ENCODE data around the gene ADCY5.
"Not testable (repeated sequence)": the region's sequence is repeated elsewhere in the genome, so short reads cannot be mapped to it uniquely, and the experiment has no call there.

The ADCY5 gene

DNA sequence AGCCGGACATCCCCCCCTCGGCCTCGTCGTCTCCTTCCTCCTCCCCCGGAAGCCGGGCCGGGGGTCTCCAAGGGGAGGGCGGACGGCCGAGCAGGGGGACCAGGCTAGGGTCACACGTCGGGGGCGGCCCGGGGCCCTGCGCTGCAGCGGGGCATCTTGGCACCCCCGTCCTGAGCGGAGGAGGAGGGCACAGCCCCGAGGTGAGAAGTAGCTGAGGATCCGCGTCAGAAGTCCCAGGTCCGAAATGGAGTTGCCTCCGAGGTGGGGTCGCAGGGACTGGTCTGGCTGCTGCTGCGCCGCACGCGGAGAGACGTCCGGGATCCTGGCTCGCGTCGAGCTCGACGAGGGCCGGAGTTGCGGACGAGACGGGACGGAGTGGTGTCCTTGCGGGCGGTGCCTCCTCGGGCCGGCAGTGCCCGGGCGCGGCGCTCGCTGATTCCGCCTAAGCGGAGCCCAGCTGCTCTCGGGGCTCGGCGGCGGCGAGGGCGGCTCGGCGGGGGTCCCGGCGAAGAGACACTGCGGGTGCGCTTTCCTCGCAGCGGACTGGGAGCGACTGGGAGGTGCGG lies at the start of gene ADCY5:
TSS of gene ADCY5 (minus strand) at position 555 of the 566 bp plus-strand sequence. CDS start at position 10, 545 bp downstream.
- no peak for DNase-seq

DNA sequence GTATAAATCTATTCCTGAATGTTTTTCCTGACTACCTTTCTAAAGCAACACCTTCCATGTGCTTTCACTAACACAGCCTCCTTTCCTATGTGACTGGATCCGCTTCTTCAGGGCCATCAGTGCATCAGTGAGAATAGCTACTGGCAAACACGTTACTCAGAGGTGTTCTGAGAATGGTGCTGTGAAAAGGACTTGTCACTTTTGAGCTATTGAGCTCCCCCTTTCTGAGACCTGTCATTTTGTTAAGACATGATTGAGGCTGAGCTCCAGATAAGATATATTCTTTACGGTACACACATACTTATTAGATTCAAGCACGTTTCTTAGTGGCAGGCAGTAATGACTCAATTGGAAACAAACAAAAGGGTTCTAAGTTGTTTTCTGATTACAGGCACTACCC lies 45.0 kb upstream of the ADCY5 start:
- no peak for DNase-seq

DNA sequence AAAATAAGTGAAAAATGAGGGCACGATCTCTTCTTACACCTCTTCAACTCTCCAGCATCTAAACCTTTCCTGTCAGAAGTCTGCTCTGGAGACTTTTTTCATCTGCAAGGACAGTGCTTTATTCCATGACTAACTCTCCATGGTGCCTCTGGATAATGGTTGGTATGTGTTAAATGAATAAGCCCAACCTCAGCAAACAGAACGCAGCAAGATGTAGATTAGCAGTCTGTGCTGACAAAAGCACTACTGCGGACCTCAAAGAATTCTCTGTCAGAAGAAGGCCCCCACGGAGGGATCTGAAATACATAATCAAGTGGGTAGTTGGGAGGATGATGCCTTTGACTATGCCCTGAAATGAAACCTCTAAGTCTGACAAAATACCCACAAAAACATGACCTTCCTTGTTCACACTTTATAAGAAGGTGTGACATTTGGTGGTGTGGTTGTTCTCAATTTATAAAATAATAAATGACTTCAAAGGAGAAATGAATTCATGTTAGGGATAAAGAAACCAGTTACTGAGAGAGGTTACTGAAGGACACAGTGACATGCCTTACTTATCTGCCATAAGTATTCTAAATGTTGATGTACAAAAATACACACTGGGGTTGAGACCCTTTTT lies 43.2 kb upstream of the ADCY5 start:
- no peak for DNase-seq

DNA sequence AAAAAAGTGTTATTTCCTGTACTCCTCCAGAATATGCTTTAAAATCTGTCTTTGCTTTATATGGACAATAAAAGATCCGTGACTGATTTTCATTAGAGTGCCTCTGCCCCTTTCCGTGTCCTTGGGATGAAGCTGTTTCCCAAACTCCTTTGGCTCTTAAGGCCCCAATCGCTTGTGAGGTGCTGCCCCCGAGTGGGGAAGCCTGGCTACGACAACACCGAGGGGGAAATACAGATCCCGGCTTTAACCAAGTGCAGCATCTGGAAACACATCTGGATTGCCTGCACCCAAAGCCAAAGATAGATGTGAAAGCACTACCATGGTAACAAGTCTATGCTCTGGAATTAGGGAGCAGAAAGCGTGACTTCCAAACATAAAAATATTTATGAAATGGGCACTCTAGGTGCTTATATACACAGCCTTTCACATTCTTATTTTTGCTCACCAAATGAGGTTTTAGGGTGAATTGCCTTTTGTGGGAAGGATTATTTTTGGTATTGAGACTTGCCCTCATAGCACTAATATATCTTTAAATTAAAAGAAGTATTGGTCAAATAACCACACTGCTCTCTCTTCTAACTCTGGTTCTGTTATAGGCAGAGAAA lies 40.6 kb upstream of the ADCY5 start:
- peak; percentile 86 for DNase-seq

DNA sequence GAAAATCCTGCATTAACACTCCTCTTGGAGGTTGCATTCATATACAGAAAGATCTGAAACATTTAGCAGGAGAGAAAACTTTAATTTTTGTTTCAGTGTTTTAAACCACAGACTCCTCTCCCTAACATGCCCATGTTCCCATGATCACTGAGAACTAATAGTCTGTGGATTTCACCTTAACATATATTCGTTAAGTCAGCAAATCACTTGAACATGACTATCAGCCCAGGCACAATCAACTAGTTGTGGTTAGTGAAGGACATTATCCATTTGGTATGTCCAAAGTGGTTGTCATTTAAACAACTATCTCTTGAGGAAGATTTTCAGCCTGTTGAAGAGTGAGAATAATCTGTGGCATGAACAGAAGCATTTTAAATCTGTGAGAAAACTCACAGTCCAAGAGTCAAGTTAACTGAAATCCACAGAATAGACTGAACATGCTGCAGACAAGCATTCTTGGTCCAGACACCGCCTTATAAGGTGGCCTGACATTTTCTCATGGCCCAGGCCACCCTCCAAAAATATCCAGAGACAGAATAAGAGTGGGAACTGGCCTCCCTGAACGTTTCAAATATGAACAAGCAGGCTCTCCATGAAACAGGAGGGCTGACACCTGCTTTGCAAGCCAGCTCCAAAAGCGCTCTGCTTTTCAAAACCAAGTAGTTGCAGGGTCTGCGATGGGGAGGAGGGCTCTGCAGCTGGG lies 39.9 kb upstream of the ADCY5 start:
- DNase-seq = no peak

DNA sequence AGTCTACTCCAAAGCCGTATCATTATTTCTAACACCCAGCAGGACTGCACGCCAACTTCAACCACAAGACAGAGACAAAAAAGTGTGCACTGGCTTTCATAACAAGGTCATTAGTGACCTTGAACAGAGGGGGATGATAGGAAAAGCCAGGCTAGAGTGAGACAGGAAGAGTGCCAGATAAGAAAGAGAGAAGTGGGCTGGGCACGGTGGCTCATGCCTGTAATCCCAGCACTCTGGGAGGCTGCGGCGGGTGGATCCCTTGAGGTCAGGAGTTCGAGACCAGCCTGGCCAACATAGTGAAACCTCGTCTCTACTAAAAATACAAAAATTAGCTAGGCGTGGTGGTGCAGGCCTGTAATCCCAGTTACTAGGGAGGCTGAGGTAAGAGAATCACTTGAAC lies 38.2 kb upstream of the ADCY5 start:
- DNase-seq = not testable (repeated sequence)

DNA sequence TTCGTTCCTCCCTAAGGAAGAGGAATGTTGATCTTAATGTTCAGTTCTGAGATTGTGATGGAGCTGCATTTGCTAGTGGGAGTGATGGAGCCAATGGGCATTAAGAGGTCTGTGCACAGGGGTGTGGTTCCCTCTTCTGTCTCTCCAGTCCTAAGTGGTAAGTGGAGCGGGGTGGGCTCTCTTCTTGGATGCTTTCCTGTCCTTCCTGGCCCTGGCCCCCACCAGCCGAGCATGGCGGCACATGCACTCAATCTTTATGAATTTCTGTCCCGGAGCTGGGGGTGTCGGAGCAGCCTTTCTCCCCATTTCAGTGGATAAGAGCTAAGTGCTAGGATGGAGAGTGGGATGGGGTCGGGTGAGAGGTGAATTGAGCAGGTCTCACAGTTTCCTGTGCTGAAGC lies 37.6 kb upstream of the ADCY5 start:
- no peak for DNase-seq

DNA sequence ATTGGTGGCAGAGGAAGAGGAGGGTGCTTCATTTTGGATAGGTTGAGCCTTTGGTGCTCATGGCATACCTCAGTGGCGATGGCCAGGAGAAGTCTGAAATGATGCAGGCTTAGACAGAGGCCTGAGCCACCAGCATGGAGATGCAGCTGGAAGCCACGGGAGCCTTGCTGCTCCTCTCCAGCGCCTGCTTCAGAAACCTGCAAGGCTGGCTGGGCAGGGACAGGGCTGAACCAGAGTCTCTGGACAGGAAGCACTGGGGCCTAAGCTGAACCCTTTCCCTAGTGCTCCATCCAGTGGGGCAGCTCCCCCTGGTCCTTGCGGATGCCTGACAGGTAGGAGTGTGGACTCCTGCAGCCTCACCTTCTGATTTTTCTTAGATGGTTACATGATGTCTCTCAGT lies 36.7 kb upstream of the ADCY5 start:
- DNase-seq = no peak

DNA sequence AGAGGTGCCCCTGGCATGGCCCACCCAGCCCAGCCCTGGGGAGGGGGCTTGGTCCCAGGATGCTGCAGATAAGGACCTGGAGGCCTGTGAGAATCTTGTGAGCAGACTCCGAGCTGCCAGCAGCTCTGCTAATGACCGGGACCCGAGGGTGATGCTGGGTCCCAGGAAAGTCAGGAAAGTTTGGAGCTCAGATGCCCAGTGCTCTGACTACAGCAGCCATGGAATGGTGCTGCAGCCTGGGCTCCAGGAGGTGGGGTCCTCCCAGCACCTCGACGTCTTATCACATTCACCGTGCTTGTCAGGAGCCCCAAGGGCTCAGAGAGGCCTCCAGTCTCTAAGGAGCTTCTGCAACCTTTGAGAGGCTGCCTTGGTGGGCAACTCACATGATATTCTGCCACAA lies 34.3 kb upstream of the ADCY5 start:
- no peak for DNase-seq

DNA sequence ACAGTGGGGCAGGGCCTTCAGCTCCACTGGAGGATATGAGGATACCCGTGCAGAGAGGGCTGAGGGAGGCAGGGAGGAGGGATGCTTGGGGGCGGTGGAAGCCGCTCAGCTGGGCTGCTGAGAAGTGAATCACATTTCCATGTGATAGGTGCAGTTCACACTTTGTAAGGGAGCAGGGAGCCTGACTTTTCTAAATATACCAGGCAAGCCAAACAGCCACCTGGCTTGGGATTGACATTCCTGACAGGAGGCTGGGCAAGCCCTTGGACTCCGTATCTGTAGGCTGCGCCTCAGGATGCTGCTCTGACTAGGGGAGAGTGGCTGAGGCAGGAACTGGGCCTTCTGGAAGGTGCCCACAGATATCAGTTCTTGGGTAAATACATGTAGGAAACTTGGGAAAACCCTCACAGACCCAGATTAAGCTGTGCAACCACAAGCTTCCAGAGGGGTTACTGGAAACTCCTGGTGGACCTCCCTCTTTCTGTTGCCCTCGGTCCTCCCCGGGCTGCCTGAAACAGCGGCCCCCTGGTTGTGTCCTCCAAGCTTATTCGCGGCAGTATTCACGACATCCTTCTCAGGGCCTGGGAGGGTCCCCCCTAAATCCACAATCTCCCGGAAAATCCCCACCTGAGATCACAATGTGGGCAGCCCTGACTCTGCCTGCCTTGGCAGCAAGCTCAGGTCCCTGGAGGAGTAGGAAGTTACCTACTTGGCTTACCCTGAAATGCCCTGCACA lies 33.0 kb upstream of the ADCY5 start:
- no peak for DNase-seq

DNA sequence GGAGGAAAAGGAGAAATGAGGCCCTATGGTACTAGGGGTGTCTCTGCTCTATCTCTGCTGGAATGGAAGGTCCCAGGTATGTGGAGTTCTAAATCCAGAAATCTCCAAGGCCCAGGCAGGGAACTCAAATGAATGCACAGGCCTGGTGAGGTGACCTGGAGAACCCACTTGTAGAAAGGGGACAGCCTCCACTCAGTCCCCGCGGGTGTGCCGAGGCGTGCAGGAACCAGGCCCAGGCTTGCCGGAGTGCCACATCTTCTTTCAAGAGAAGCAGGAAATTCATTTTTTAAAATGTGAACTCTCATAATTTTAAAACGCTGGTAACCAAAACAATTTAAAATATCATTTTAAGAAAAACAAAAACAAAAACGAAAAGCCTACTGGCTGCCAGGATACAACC lies 32.2 kb upstream of the ADCY5 start:
- DNase-seq = no peak

DNA sequence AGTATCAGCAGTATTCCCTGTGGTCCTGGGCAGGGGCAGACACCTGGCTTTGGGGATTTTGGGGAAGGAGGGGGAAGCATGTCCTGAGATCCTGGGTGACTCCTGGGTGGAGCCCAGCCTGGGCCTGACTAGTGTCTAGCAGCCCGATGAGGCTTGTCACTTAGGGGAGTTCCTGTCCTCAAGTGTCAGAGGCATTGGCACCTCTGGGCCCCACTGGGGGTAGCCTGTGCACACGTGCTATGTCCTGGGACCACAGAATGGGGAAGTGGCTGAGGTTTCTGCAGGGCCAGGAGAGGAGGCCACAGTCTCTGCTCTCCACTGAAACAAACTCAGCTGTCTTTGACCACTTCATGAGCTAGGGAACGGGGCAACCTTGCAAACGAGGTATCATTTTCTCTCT lies 31.5 kb upstream of the ADCY5 start:
- DNase-seq = no peak

DNA sequence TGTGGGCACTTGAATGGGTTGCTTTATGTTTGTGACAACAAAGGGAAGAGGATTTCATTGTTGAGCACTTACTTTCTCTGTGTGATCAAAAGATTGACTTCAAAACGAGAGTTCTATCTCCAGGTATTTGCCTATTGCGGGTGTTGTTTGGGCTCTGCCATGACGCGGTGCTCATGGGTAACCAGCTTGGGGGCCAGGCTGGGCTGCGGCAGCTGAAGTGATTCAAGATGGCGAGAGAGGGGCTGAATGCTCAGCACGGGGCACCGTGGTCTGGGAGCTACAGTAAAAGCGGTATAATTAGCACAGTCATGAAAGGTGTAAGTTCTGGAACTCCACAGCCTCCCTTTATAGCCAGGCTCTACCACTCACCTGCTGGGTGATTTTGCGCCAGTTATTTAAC lies 31.0 kb upstream of the ADCY5 start:
- no peak for DNase-seq

DNA sequence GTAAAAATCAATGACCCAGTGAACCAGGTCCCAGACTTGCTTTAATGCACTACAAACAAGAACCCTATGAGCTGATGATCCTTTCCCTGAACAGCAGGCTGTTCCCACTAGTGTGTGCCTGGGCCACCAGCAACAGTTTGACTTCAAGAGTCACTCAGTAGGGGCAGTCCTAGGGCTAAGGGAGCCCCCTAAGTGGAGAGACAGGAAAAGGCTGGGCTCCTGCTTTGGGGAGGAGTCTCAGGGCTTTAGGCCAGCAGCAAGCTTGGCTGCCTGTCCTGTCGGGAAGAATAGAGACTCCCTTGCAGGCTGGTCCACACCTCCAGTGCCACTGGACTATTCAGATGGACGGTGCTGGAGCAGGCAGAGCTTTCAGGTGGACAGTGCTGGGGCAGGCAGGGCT lies 29.4 kb upstream of the ADCY5 start:
- DNase-seq = no peak

DNA sequence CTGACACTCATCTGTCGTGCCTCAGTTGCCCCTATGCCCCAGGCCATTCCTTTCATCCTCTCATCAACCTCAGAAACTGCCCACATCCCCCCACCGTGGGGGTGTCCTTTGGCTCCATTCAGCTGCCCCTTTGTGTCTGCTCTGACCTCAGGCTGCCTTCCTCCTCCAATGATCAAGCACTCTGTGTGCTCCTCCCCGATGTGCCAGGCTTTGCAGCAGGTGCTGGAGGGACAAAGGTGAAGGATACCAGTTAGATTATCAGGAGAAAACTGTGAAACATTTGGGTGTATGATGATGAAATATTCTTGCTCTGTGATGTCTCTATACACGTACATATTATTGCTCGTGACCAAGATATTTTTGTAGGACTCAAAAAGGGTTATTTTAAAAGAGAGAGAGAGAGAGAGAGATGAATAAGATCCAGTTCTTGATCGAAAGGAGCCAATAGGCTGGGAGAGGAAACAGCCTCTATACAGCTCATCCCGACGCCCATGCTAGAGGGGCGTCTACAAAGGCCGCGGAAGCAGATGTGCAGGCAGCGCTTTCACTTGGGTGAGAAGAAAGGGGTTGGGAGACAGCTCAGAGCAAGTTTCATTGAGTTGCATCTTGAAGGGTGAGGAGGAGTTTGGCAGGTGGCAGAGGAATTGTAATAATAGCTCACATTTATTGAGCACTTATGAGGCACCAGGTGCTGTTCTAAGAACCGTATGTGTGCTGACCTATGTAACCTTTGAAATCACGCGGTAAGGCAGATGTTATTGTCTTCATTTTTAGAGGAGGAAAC lies 28.3 kb upstream of the ADCY5 start:
- DNase-seq = no peak

DNA sequence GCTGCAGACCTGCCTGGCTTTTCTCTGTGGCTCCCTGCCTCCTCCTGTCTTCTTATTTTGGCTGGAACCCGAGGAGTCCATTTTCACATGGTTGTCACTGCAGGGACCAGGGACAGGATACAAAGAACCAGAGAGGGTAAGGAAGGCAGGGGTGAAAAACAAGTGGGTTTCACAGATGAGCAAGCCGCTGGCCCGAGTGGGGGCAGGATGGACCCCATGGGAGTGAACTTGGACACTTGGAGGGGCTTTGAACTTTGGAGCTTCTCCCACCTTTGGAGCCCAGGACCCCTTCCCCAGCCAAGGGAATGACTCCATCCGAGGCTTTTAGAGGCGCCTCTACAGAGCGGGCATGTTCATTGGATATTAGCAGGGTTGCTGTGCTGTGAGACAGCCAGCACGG lies 26.9 kb upstream of the ADCY5 start:
- DNase-seq = no peak

DNA sequence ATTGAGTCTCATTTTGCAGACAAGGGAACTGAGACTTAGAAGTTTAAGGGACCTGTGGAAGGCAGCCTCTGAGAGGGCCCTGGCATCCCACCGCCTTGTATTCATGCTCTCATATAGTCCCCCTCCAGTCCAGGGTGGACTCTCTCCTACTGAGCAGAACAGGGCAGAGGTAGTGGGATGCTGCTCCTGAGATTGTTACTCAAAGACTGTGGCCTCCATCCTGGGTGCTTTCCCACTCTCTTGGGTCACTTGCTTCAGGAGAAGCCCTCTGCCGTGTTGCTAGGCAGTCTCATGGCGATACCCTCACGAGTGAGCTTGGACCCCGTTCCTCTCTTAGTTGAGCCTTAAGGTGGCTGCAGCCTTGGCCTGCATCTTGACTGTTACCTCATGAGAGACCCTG lies 22.2 kb upstream of the ADCY5 start:
- DNase-seq = no peak

DNA sequence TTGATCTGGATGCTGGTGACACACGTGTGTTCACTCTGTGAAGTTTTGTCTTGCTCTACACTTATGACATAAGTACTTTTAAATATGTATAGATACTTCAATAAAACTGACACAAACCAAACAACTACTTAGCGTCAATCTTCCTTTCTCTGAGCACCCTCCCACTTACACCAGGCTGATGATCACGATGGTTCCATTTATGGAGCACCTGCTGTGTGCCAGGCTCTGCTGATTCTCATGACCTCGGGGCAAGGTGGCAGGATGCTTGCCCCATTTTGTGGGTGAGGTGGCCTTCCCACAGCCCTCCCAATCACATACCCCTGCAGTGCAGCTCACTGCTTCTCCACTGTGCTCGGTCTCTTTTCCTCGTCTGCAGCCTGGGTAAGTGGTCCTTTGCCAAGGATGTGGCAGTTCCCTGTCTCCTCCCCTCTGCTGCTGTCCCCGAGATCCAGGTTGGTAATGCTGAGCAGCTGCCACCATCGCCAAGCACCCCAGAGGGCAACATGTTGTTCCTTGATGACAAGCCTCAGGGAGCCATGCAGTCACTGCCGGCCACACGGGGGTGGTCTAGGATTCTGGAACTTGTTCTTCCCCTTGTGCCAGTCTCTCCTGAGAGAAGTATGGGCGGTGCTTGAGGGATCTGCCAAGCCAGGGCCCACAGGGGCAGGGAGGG lies 20.6 kb upstream of the ADCY5 start:
- DNase-seq = no peak

DNA sequence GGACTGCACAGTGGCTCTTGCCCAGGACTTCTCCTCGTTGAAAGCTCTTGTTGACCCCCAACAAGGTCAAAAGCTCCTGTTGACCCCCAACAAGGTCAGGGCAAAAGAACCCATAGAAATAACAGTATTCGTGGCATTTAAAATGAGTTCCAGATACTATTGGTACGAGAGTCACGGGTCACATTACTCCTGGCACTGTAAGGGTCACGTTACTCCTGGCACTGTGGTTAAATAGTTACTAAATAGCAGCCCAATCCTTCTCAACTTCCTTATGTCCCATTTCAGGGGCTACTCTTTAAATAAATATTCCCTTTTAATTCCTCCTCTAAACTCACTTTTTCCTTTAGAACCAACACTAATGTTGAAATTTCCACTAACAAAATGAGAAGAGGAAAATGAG lies 18.2 kb upstream of the ADCY5 start:
- no peak for DNase-seq

DNA sequence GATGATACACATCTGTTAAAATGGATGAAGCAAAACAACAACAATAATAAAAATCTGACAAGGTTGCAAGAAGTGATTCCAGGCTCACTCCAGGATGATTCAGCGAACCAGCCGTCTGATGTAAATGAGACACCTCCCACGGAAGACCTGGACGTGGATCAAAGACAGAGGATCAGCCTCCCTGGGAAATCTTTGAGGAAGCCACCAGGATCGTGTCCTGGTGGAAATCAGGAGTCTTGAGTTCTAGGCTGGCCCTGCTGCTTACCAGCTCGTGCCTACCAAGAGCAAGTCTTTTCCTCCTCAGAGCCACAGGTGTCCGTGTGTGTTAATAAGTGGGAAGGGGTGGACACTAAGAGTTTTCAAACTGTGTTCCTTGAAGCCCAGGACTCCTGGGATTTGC lies 15.3 kb upstream of the ADCY5 start:
- DNase-seq = no peak

DNA sequence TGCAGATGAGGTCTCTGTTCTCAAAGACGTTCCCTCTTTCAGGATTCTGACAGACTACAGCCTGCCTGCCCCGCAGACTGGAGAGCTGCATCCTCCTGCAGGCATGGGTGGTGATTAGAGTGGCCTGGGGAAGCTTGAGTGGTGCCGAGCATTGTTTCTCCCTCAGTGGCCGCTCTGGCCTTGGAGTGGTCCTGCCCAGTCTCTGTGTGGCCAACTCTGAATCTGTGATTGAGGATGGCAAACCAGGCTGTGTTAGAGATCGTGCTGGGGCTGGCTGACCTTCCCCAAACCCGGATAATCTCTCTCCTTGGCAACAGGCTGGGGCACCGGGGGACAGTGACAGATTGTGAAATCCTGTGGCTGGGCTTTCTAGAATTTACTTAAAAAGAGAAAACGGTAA lies 11.0 kb upstream of the ADCY5 start:
- DNase-seq = no peak

DNA sequence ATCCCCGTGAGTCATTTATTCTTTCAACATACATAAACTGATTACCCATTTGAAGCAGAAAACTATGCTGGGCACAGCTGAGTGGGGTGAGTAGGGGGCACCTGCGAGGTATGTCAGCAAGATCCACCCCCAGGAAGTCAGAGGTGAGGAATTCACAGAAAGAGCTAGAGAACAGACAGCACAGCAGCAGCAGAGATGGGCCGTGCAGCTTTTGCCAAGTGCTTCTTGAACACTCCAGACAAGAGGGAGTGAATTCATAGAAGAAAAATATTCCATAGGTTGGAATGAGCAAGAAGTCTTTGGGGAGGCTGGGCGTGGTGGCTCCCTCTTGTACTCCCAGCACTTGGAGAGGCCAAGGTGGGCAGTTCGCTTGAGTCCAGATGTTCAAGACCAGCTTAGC lies 9.4 kb upstream of the ADCY5 start:
- no peak for DNase-seq
